Peyer's patch (tissue), 4 donors: ENCODE data around the gene ITK.

Experiments used
- CTCF ChIP-seq, 6 experiments: fragments of 450-650 bp in 4 of 6; fragments of 200-600 bp in 2 of 6; sonication (generic) in 1 of 6; IDR thresholded peaks; one replicate each; pipeline ENCODE4 v1.5.1; 2017 to 2019; ENCODE audit warnings: antibody characterized with exemption in 6 of 6, mild to moderate bottlenecking in 3 of 6, moderate library complexity in 1 of 6
- POLR2A ChIP-seq, 2 donors: fragments of 450-650 bp; IDR thresholded peaks; one replicate each; pipeline ENCODE4 v1.5.1; 2017; ENCODE audit warnings: antibody characterized with exemption in 2 of 2, mild to moderate bottlenecking in 2 of 2, moderate library complexity in 2 of 2

- no peak for TF ChIP-seq CTCF (IDR thresholded peaks at IDR 0.05)
- TF ChIP-seq POLR2A (IDR thresholded peaks at IDR 0.05), result no peak
Observed at GRCh38 chr5:157159209-157159751, 21.4 kb upstream of the ITK start.
